ENCODE measurements around the gene CLDN11. TPM values are rescaled to one million over a fixed set of nuclear protein-coding genes. Genes with fewer than 3 reads are reported as not detected.

CLDN11 gene
- total and polyA plus RNA-seq, 4 donors = 0.28 to 3.3 (median 1.9) TPM

DNA sequence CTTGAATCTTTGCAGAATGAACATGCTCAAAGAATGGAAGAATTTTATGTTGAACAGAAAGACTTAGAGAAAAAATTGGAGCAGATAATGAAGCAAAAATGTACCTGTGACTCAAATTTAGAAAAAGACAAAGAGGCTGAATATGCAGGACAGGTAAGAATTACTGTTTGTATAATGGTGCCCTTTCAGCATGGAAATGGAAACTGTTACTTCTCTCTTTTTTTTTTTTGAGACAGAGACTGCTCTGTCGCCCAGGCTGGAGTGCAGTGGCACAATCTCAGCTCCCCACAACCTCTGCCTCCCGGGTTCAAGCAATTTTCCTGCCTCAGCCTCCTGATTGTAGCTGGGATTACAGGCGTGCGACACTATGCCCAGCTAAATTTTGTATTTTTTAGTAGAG is 27.6 kb upstream of the CLDN11 start:
- no peak overlapping the region for H3K27ac ChIP-seq (ENCODE audit: low read depth in 1 of 2, low read length in 2 of 2)

DNA sequence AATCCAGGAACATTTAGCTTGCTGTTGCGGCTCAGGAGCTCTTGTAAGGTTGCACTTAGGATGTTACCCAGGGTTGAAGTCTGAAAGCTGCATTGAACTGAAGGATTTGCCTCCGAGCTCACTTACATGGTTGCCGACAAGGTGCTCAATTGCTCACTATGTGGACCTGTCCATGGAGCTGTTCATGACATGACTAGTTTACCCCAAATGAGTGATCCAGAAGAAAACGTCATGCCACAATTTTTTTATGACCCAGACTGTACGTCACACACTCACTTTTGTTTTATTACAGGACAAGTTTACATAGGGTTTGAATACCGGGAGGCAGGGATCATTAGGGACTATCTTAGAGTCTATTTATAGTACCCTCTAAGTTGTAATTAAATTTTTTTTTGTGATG is 21.0 kb upstream of the CLDN11 start:
- peaks cover 0 to 4% (median 4%) of the 10 kb centered on the region in 4 donors for H3K36me3 ChIP-seq (ENCODE audit: control insufficient read depth in 4 of 4, insufficient read depth in 3 of 4, low read depth in 1 of 4, low read length in 3 of 4)
- no peaks in the 10 kb centered on the region for H3K9me3 ChIP-seq (ENCODE audit: control insufficient read depth in 4 of 4, low read length in 3 of 4)
- no peak for TF ChIP-seq RXRA (IDR thresholded peaks at IDR 0.05)
- no peak for TF ChIP-seq SP1 (IDR thresholded peaks at IDR 0.05)
- TF ChIP-seq, protein P1, sequence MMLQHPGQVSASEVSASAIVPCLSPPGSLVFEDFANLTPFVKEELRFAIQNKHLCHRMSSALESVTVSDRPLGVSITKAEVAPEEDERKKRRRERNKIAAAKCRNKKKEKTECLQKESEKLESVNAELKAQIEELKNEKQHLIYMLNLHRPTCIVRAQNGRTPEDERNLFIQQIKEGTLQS (IDR thresholded peaks at IDR 0.05) = no peak
- no peak for TF ChIP-seq HNF4A (conservative IDR thresholded peaks at IDR 0.05)
- TF ChIP-seq, protein P2, sequence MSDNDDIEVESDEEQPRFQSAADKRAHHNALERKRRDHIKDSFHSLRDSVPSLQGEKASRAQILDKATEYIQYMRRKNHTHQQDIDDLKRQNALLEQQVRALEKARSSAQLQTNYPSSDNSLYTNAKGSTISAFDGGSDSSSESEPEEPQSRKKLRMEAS (IDR thresholded peaks at IDR 0.05) = no peak
- no peak for TF ChIP-seq RAD21 (IDR thresholded peaks at IDR 0.05)
- no peak for TF ChIP-seq YY1 (IDR thresholded peaks at IDR 0.05)
- TF ChIP-seq TAF1 (conservative IDR thresholded peaks at IDR 0.05) = no peak
- TF ChIP-seq GABPA (IDR thresholded peaks at IDR 0.05 in 1 of 2, conservative IDR thresholded peaks at IDR 0.05 in 1 of 2) = no peak
- TF ChIP-seq, protein P3, sequence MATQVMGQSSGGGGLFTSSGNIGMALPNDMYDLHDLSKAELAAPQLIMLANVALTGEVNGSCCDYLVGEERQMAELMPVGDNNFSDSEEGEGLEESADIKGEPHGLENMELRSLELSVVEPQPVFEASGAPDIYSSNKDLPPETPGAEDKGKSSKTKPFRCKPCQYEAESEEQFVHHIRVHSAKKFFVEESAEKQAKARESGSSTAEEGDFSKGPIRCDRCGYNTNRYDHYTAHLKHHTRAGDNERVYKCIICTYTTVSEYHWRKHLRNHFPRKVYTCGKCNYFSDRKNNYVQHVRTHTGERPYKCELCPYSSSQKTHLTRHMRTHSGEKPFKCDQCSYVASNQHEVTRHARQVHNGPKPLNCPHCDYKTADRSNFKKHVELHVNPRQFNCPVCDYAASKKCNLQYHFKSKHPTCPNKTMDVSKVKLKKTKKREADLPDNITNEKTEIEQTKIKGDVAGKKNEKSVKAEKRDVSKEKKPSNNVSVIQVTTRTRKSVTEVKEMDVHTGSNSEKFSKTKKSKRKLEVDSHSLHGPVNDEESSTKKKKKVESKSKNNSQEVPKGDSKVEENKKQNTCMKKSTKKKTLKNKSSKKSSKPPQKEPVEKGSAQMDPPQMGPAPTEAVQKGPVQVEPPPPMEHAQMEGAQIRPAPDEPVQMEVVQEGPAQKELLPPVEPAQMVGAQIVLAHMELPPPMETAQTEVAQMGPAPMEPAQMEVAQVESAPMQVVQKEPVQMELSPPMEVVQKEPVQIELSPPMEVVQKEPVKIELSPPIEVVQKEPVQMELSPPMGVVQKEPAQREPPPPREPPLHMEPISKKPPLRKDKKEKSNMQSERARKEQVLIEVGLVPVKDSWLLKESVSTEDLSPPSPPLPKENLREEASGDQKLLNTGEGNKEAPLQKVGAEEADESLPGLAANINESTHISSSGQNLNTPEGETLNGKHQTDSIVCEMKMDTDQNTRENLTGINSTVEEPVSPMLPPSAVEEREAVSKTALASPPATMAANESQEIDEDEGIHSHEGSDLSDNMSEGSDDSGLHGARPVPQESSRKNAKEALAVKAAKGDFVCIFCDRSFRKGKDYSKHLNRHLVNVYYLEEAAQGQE (IDR thresholded peaks at IDR 0.05) = no peak
- TF ChIP-seq EGR1 (IDR thresholded peaks at IDR 0.05; ENCODE audit: low read depth in 2 of 2) = no peak
- no peak for TF ChIP-seq JUND (IDR thresholded peaks at IDR 0.05)
- TF ChIP-seq NR2F2 (IDR thresholded peaks at IDR 0.05) = no peak
- no peak for TF ChIP-seq FOXA1 (IDR thresholded peaks at IDR 0.05)
- no peak for TF ChIP-seq FOXA2 (IDR thresholded peaks at IDR 0.05)
- TF ChIP-seq HNF4G (IDR thresholded peaks at IDR 0.05) = no peak
- TF ChIP-seq, protein P4, sequence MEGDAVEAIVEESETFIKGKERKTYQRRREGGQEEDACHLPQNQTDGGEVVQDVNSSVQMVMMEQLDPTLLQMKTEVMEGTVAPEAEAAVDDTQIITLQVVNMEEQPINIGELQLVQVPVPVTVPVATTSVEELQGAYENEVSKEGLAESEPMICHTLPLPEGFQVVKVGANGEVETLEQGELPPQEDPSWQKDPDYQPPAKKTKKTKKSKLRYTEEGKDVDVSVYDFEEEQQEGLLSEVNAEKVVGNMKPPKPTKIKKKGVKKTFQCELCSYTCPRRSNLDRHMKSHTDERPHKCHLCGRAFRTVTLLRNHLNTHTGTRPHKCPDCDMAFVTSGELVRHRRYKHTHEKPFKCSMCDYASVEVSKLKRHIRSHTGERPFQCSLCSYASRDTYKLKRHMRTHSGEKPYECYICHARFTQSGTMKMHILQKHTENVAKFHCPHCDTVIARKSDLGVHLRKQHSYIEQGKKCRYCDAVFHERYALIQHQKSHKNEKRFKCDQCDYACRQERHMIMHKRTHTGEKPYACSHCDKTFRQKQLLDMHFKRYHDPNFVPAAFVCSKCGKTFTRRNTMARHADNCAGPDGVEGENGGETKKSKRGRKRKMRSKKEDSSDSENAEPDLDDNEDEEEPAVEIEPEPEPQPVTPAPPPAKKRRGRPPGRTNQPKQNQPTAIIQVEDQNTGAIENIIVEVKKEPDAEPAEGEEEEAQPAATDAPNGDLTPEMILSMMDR (IDR thresholded peaks at IDR 0.05; ENCODE audit: low read depth, low read length, missing input control) = no peak
- TF ChIP-seq, protein P5, sequence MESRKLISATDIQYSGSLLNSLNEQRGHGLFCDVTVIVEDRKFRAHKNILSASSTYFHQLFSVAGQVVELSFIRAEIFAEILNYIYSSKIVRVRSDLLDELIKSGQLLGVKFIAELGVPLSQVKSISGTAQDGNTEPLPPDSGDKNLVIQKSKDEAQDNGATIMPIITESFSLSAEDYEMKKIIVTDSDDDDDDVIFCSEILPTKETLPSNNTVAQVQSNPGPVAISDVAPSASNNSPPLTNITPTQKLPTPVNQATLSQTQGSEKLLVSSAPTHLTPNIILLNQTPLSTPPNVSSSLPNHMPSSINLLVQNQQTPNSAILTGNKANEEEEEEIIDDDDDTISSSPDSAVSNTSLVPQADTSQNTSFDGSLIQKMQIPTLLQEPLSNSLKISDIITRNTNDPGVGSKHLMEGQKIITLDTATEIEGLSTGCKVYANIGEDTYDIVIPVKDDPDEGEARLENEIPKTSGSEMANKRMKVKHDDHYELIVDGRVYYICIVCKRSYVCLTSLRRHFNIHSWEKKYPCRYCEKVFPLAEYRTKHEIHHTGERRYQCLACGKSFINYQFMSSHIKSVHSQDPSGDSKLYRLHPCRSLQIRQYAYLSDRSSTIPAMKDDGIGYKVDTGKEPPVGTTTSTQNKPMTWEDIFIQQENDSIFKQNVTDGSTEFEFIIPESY (IDR thresholded peaks at IDR 0.05) = no peak
- no peaks in the 10 kb centered on the region for H3K27me3 ChIP-seq (ENCODE audit: control insufficient read depth in 4 of 4, insufficient read depth in 4 of 4, low read length in 3 of 4)
- H3K27ac ChIP-seq (ENCODE audit: low read depth in 1 of 2, low read length in 2 of 2) = no peak overlapping the region
- WGBS = 90% methylated on average over 6 of the region's 6 CpGs
- no peak for DNase-seq (ENCODE audit: low spot score)
- no peaks in the 10 kb centered on the region for H3K4me1 ChIP-seq (ENCODE audit: control insufficient read depth in 4 of 4, insufficient read depth in 4 of 4, low read length in 3 of 4)
- H3K4me3 ChIP-seq (ENCODE audit: low read depth in 1 of 3, low read length in 3 of 3) = no peak overlapping the region
- H3K9ac ChIP-seq (ENCODE audit: low read depth in 1 of 2, low read length in 2 of 2) = no peak overlapping the region

More for the DNA sequence above, 27.6 kb upstream of the CLDN11 start:
- Histone ChIP-seq H3K27me3 (ENCODE audit: control insufficient read depth in 4 of 4, insufficient read depth in 4 of 4, low read length in 3 of 4) (no peaks in the 10 kb centered on the region), H3K4me3 (ENCODE audit: low read depth in 1 of 3, low read length in 3 of 3) (no peak overlapping the region), H3K36me3 (ENCODE audit: control insufficient read depth in 4 of 4, insufficient read depth in 3 of 4, low read depth in 1 of 4, low read length in 3 of 4) (peaks cover 3 to 44% (median 27%) of the 10 kb centered on the region in 4 donors), H3K9me3 (ENCODE audit: control insufficient read depth in 4 of 4, low read length in 3 of 4) (no peaks in the 10 kb centered on the region), H3K9ac (ENCODE audit: low read depth in 1 of 2, low read length in 2 of 2) (no peak overlapping the region), H3K4me1 (ENCODE audit: control insufficient read depth in 4 of 4, insufficient read depth in 4 of 4, low read length in 3 of 4) (no peaks in the 10 kb centered on the region)
- DNase-seq (ENCODE audit: low spot score) = no peak
- TF ChIP-seq FOXA2 (IDR thresholded peaks at IDR 0.05) (no peak), NR2F2 (IDR thresholded peaks at IDR 0.05) (no peak), GABPA (IDR thresholded peaks at IDR 0.05 in 1 of 2, conservative IDR thresholded peaks at IDR 0.05 in 1 of 2) (no peak)
- TF ChIP-seq, protein P1 (IDR thresholded peaks at IDR 0.05) = no peak
- WGBS = 96% methylated on average over 4 of the region's 4 CpGs
